ENCODE results near the gene CYTH3. TPM values are rescaled to one million over a fixed set of nuclear protein-coding genes. Genes with fewer than 3 reads are reported as not detected.

Gene CYTH3
- total and polyA plus RNA-seq, 2 of the 4 experiments (the other 2 are of a cell fraction): 14.2 to 34.8 TPM

DNA sequence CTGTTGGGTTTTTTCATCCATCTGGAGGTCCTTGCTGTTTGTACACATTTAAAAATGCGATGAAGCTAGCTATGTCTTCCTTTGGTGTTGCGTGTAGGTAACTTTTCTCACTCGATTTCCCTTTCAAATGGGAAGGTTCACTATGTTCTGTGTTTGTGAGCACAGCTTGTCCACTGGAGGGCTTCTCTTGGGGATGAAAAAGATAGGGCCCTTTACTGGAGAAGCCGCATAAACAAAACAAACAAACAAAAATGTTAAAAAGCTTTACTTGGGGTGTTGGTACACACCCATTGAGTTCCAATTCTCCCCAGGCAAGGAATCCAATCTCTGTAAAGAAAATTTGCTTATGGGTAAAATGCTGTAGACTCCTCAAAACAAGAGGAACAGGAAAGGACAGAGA lies 23.4 kb downstream of the CYTH3 start:
- Histone ChIP-seq H3K23ac (ENCODE audit: low read depth, low read length) (peak overlapping the region; percentile 78; the same call in 1 of the 2 replicates), H3K79me1 (ENCODE audit: low read depth in 1 of 2, low read length in 2 of 2) (peaks cover 26 to 79% of the 10 kb centered on the region in 2 experiments), H2BK120ac (ENCODE audit: low read depth, low read length) (peak overlapping the region; percentile 69), H3K27ac (ENCODE audit: insufficient read depth, low read length) (no peak overlapping the region), H3K9me3 (ENCODE audit: control insufficient read depth, insufficient read depth, low read length) (no peaks in the 10 kb centered on the region), H3K14ac (replicated peaks; ENCODE audit: low read depth, low read length) (peak overlapping the region; percentile 65), H2BK5ac (ENCODE audit: low read depth, low read length, poor library complexity, severe bottlenecking) (peak overlapping the region; percentile 55), H3K4me1 (ENCODE audit: control insufficient read depth, insufficient read depth, low read length) (peaks cover 19% of the 10 kb centered on the region), H3K4me3 (ENCODE audit: insufficient read depth, low read depth, low read length) (no peak overlapping the region), H2AK9ac (replicated peaks; ENCODE audit: low read depth, low read length, poor library complexity) (no peak overlapping the region), H4K8ac (ENCODE audit: low read depth in 2 of 2, low read length in 2 of 2) (peak overlapping the region in 1 of 2 experiments; percentile 52; a peak in 1 of 4 replicates), H2AFZ (replicated peaks; ENCODE audit: low read length, poor library complexity) (no peak overlapping the region), H4K20me1 (ENCODE audit: insufficient read depth, low read length) (peaks cover 4% of the 10 kb centered on the region; the same call in 1 of the 2 replicates), H3K9ac (ENCODE audit: low read depth, low read length) (no peak overlapping the region), H3K27me3 (ENCODE audit: control insufficient read depth, insufficient read depth, low read length) (no peaks in the 10 kb centered on the region), H3K18ac (ENCODE audit: low read depth, low read length) (peak overlapping the region; percentile 48; the same call in 1 of the 2 replicates), H3K4ac (ENCODE audit: low read depth, low read length) (peak overlapping the region; percentile 58; the same call in 1 of the 2 replicates), H3K56ac (ENCODE audit: extremely low read depth, insufficient read depth, low read length) (0 out of 2 replicates have a peak overlapping the region, but pooled peaks have one; percentile 16), H2BK15ac (ENCODE audit: low read depth, low read length) (peak overlapping the region; percentile 66; the same call in 1 of the 3 replicates), H2AK5ac (ENCODE audit: low read depth, low read length) (peak overlapping the region; percentile 73), H4K91ac (ENCODE audit: insufficient read depth, low read depth, low read length) (peak overlapping the region; percentile 73), H4K5ac (ENCODE audit: low read depth, low read length) (no peak overlapping the region), H3K36me3 (ENCODE audit: control insufficient read depth, insufficient read depth, low read length) (no peaks in the 10 kb centered on the region), H3K4me2 (ENCODE audit: low read depth, low read length) (no peak overlapping the region), H3K9me1 (ENCODE audit: insufficient read depth, low read length) (peaks cover 14% of the 10 kb centered on the region), H2BK20ac (ENCODE audit: low read depth, low read length) (peak overlapping the region; percentile 79)
- WGBS, 2 experiments (ENCODE audit: extremely low coverage in 2 of 2, insufficient read length in 1 of 2): no CpG with 5 or more reads among the region's 4 CpGs
- POLR2A ChIA-PET (ENCODE audit: unreplicated experiment): interaction anchor here (0.6 kb wide), 1 partner anchor 8 kb away, joined by 4 read pairs; no protein-coding TSS in a partner anchor
- ATAC-seq (ENCODE audit: low read depth) (no peak), DNase-seq (no peak)
- in situ Hi-C loops (cut with MboI; ENCODE audit: low sequenced_read_pairs) (no loop called here), intact Hi-C loops (cut with micrococcal nuclease) (no loop called here), dilution Hi-C loops (cut with HindIII; ENCODE audit: low sequenced_read_pairs, unreplicated experiment) (no loop called here)
- no TSS peak for BruUV-seq (replicated peaks)
- no peak for TF ChIP-seq MAZ (IDR thresholded peaks at IDR 0.05; ENCODE audit: borderline replicate concordance, low read depth, low read length)
- no peak for TF ChIP-seq MAFK (IDR thresholded peaks at IDR 0.05; ENCODE audit: low read depth, low read length)
- TF ChIP-seq, protein P1, sequence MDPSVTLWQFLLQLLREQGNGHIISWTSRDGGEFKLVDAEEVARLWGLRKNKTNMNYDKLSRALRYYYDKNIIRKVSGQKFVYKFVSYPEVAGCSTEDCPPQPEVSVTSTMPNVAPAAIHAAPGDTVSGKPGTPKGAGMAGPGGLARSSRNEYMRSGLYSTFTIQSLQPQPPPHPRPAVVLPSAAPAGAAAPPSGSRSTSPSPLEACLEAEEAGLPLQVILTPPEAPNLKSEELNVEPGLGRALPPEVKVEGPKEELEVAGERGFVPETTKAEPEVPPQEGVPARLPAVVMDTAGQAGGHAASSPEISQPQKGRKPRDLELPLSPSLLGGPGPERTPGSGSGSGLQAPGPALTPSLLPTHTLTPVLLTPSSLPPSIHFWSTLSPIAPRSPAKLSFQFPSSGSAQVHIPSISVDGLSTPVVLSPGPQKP (IDR thresholded peaks at IDR 0.05; ENCODE audit: borderline replicate concordance, low read depth, low read length): no peak
- TF ChIP-seq SMC3 (IDR thresholded peaks at IDR 0.05; ENCODE audit: low read depth, low read length): no peak
- TF ChIP-seq RCOR1 (IDR thresholded peaks at IDR 0.05; ENCODE audit: insufficient replicate concordance, low read length): no peak
- no peak for TF ChIP-seq RAD21 (IDR thresholded peaks at IDR 0.05; ENCODE audit: low read length)
- TF ChIP-seq RFX5 (IDR thresholded peaks at IDR 0.05; ENCODE audit: low read depth, low read length): no peak
- CTCF ChIA-PET: no interaction called here
